ENCODE measurements around the gene MYL5. TPM values are rescaled to one million over a fixed set of nuclear protein-coding genes. Genes with fewer than 3 reads are reported as not detected.

MYL5 gene
- polyA plus RNA-seq, 1 experiment, result 24.4 TPM

DNA sequence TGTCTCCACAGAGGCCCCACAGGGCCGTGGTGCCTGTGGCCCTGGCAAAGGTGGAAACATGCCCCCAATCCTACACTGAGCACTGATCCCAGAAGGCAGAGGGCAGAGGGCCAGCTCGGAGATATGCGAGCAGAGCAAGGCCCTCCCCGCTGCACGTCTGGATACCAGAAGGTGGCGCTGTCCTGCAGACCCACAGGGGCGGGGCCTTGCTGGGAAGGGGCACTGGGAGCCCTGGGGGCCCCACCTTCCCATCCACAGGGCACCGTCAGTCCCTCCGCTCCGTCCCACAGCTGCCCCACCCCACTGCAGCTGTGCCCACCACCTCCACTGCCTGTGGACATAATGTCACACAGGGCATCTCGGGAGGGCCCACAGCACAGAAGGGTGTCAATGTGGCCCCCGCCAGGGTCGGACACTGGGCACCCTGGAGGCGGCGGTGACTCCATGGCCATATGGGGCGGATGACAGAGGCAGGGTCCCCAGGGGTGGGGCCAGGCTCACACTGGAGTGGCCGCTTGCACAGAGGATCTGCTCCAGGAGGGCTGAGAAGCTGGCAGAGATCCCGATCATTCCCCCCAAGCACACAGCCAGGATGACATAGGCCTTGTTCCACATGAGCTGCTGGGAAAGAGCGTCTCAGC is 9.8 kb downstream of the MYL5 start:
- ChIA-PET CTCF (interaction anchor here (0.6 to 2.8 kb wide), 9 partner anchors 8 to 310 kb away, joined by 3 to 22 read pairs (median 4); partner anchors contain the start of genes ATP5ME and MYL5), POLR2A (no interaction called here)
- TF ChIP-seq, protein P1, sequence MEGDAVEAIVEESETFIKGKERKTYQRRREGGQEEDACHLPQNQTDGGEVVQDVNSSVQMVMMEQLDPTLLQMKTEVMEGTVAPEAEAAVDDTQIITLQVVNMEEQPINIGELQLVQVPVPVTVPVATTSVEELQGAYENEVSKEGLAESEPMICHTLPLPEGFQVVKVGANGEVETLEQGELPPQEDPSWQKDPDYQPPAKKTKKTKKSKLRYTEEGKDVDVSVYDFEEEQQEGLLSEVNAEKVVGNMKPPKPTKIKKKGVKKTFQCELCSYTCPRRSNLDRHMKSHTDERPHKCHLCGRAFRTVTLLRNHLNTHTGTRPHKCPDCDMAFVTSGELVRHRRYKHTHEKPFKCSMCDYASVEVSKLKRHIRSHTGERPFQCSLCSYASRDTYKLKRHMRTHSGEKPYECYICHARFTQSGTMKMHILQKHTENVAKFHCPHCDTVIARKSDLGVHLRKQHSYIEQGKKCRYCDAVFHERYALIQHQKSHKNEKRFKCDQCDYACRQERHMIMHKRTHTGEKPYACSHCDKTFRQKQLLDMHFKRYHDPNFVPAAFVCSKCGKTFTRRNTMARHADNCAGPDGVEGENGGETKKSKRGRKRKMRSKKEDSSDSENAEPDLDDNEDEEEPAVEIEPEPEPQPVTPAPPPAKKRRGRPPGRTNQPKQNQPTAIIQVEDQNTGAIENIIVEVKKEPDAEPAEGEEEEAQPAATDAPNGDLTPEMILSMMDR (IDR thresholded peaks at IDR 0.05; ENCODE audit: insufficient read depth, low read depth, low read length), result peak; percentile 79
- DNase-seq (ENCODE audit: low read depth), result no peak
- H3K4me3 ChIP-seq (ENCODE audit: low read depth, low read length), result no peak overlapping the region
- H3K27me3 ChIP-seq (ENCODE audit: control insufficient read depth, insufficient read depth, low read length), result no peaks in the 10 kb centered on the region
- no peaks in the 10 kb centered on the region for H3K36me3 ChIP-seq (ENCODE audit: control insufficient read depth, insufficient read depth, low read length)

- TF ChIP-seq, protein P1 (IDR thresholded peaks at IDR 0.05; ENCODE audit: insufficient read depth, low read depth, low read length), result no peak
- Histone ChIP-seq H3K27me3 (ENCODE audit: control insufficient read depth, insufficient read depth, low read length) (no peaks in the 10 kb centered on the region), H3K4me3 (ENCODE audit: low read depth, low read length) (no peak overlapping the region), H3K36me3 (ENCODE audit: control insufficient read depth, insufficient read depth, low read length) (no peaks in the 10 kb centered on the region)
- POLR2A ChIA-PET, result no interaction called here
- DNase-seq (ENCODE audit: low read depth), result no peak
- CTCF ChIA-PET, result interaction anchor here (0.6 to 2.8 kb wide), 9 partner anchors 8 to 309 kb away, joined by 3 to 22 read pairs (median 4); partner anchors contain the start of genes ATP5ME and MYL5
These were observed 10.4 kb downstream of the MYL5 start for GRCh38 chr4:684623-685327.

DNA sequence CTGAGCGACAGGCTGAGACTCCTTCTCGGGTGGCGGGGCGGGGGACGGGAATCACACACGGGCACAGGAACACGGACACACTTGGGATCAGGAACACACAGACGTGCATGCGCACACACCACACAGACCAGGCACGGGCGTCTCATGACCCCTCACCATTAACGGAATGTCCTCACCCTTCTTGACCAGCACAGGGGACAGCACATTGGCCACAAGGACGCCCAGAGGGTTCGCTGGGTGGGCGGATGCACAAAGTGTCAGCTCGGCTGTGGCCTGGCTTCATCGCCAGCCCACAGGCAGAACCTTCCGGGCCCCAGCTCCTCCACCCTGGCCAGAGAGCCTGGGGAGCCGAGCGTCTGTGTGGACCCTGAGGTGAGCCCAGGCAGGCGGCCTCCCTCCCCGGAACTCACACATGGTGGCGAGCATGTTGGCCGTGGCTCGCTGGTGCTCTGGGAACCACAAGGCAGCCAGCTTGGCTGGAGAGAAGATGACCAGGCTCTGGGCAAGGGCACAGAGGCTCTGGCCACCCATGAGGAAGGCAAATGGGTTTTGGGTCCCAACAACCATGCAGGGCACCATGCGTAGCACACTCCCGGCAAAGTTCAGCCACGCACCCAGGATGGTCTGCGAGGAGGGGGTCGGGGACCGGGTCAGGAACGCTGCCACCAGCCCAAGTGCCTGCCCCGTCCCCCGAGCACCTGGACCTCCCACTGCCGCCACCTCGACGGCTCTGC is 11.5 kb downstream of the MYL5 start:
- DNase-seq (ENCODE audit: low read depth), result no peak
- POLR2A ChIA-PET, result no interaction called here
- Histone ChIP-seq H3K4me3 (ENCODE audit: low read depth, low read length) (no peak overlapping the region), H3K27me3 (ENCODE audit: control insufficient read depth, insufficient read depth, low read length) (no peaks in the 10 kb centered on the region), H3K36me3 (ENCODE audit: control insufficient read depth, insufficient read depth, low read length) (no peaks in the 10 kb centered on the region)
- TF ChIP-seq, protein P1 (IDR thresholded peaks at IDR 0.05; ENCODE audit: insufficient read depth, low read depth, low read length), result no peak
- CTCF ChIA-PET, result interaction anchor here (1.0 to 2.8 kb wide), 2 partner anchors 15 to 301 kb away, joined by 3 to 7 read pairs; no protein-coding TSS in a partner anchor

DNA sequence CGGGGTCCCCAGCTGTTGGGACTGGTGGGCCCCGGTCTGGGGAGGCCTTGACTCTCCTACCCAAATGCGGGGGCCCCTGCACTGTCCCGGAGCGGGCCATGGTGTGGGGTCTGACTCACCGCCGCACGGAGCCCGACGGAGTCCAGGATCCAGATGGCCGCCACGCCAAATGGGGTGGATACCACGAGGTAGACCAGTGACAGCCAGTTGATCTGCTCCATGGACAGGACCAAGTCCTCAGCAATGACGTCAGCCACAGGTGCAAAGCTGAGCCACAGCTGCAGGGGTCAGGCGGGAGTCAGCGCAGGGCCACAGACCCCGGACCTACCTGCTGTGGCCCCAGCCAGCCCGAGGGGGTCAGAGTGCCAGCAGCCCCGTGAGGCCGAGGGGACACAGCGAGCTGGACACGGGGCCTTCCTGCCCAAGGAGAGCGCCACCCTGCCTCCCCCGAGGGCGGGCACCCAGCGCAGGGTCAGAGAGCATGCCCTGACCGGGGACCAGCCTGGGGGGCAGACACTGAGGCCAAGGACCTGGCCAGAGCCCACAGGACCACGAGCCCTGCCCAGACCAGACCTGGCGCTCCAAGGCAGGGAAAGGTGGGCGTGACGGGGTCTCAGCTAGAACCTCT is 12.2 kb downstream of the MYL5 start:
- Histone ChIP-seq H3K27me3 (ENCODE audit: control insufficient read depth, insufficient read depth, low read length) (no peaks in the 10 kb centered on the region), H3K4me3 (ENCODE audit: low read depth, low read length) (no peak overlapping the region), H3K36me3 (ENCODE audit: control insufficient read depth, insufficient read depth, low read length) (no peaks in the 10 kb centered on the region)
- no peak for DNase-seq (ENCODE audit: low read depth)
- TF ChIP-seq, protein P1 (IDR thresholded peaks at IDR 0.05; ENCODE audit: insufficient read depth, low read depth, low read length), result no peak
- ChIA-PET POLR2A (interaction anchor here (1.0 kb wide), 1 partner anchor 9 kb away, joined by 3 read pairs; no protein-coding TSS in a partner anchor), CTCF (interaction anchor here (0.9 to 2.8 kb wide), 8 partner anchors 9 to 301 kb away, joined by 3 to 7 read pairs (median 3); partner anchors contain the start of genes ATP5ME and MYL5)

All from BJ (cell line).